Neural progenitor cell (in vitro differentiated cells): Measurements from ENCODE around the gene TGFBR3. TPM values are rescaled to one million over a fixed set of nuclear protein-coding genes. Genes with fewer than 3 reads are reported as not detected.
A peak's percentile ranks its signal among the peaks of the same experiment; 100 is the strongest.

Experiments
- DNase-seq: peaks from one replicate; pipeline ENCODE4 v3.0.0-alpha.2; 2016; ENCODE audit warnings: low spot score
- H2AFZ ChIP-seq: fragments of 200-600 bp; sonication (generic); replicated peaks from 2 replicates; pipeline ENCODE4 v1.6.1; 2016; ENCODE audit warnings: antibody characterized with exemption
- H3F3A ChIP-seq: fragments of 200-600 bp; sonication (generic); 2 replicates; pipeline ENCODE4 v1.6.1; 2016; ENCODE audit warnings: antibody characterized with exemption, low read depth
- H3K27ac ChIP-seq: fragments of 200-600 bp; sonication (generic); 2 replicates; pipeline ENCODE4 v1.5.1; 2016; ENCODE audit warnings: mild to moderate bottlenecking
- H3K27me3 ChIP-seq: fragments of 200-600 bp; sonication (generic); 2 replicates; pipeline ENCODE4 v1.6.1; 2016; ENCODE audit warnings: mild to moderate bottlenecking, moderate library complexity
- H3K36me3 ChIP-seq: fragments of 200-600 bp; sonication (generic); 2 replicates; pipeline ENCODE4 v1.5.1; 2016
- H3K4me1 ChIP-seq: fragments of 200-600 bp; sonication (generic); 2 replicates; pipeline ENCODE4 v1.6.1; 2016; ENCODE audit warnings: mixed run types
- H3K4me2 ChIP-seq: fragments of 200-600 bp; sonication (generic); 2 replicates; pipeline ENCODE4 v1.6.1; 2016
- H3K4me3 ChIP-seq: fragments of 200-600 bp; sonication (generic); 2 replicates; pipeline ENCODE4 v1.5.1; 2016
- H3K79me2 ChIP-seq: fragments of 200-600 bp; sonication (generic); 2 replicates; pipeline ENCODE4 v1.6.1; 2016; ENCODE audit warnings: low read depth
- H3K9ac ChIP-seq: fragments of 200-600 bp; sonication (generic); 2 replicates; pipeline ENCODE4 v1.6.1; 2016
- H3K9me3 ChIP-seq: fragments of 200-600 bp; sonication (generic); 2 replicates; pipeline ENCODE4 v1.5.1; 2016; ENCODE audit warnings: low read depth
- H4K20me1 ChIP-seq: fragments of 200-600 bp; sonication (generic); 2 replicates; pipeline ENCODE4 v1.6.1; 2016; ENCODE audit warnings: low read depth
- H3K27ac Mint-ChIP-seq: 3 replicates; pipeline ENCODE4 v1.8.0; 2021; ENCODE audit warnings: mixed read lengths
- H3K27me3 Mint-ChIP-seq: 2 replicates; pipeline ENCODE4 v1.8.0; 2022; ENCODE audit warnings: low read depth, mild to moderate bottlenecking, inconsistent platforms, moderate library complexity, mixed read lengths; ENCODE audit not compliant: insufficient read depth
- H3K36me3 Mint-ChIP-seq: 3 replicates; pipeline ENCODE4 v1.8.0; 2021; ENCODE audit warnings: mixed read lengths
- H3K4me1 Mint-ChIP-seq: 3 replicates; pipeline ENCODE4 v1.8.0; 2021; ENCODE audit warnings: mixed read lengths
- H3K4me3 Mint-ChIP-seq: 3 replicates; pipeline ENCODE4 v1.8.0; 2021; ENCODE audit warnings: mild to moderate bottlenecking, moderate library complexity, mixed read lengths
- H3K9me3 Mint-ChIP-seq: 3 replicates; pipeline ENCODE4 v1.8.0; 2020; ENCODE audit warnings: mixed read lengths
- EZH2 ChIP-seq: fragments of 200-600 bp; sonication (generic); IDR thresholded peaks from 2 replicates; pipeline ENCODE4 v1.6.1; 2017; ENCODE audit warnings: antibody characterized with exemption, mild to moderate bottlenecking, moderate library complexity
- EZH2phosphoT487 ChIP-seq: fragments of 200-600 bp; sonication (generic); IDR thresholded peaks from 2 replicates; pipeline ENCODE4 v1.6.1; 2017; ENCODE audit warnings: antibody characterized with exemption
- total RNA-seq: library from RNA; depleted of rRNA; stranded (reverse); fragments of >200 nt; gene quantifications from 2 replicates; pipeline ENCODE4 v1.2.3, GENCODE V29; 2015; ENCODE audit warnings: low replicate concordance
- TF ChIP-seq, protein P1 (sequence below): fragments of 200-600 bp; sonication (generic); IDR thresholded peaks from 2 replicates; pipeline ENCODE4 v1.5.1; 2017; ENCODE audit warnings: antibody characterized with exemption, mild to moderate bottlenecking

TGFBR3 gene
- total RNA-seq, 1 donor from 2014 or later: 11.8 TPM

DNA sequence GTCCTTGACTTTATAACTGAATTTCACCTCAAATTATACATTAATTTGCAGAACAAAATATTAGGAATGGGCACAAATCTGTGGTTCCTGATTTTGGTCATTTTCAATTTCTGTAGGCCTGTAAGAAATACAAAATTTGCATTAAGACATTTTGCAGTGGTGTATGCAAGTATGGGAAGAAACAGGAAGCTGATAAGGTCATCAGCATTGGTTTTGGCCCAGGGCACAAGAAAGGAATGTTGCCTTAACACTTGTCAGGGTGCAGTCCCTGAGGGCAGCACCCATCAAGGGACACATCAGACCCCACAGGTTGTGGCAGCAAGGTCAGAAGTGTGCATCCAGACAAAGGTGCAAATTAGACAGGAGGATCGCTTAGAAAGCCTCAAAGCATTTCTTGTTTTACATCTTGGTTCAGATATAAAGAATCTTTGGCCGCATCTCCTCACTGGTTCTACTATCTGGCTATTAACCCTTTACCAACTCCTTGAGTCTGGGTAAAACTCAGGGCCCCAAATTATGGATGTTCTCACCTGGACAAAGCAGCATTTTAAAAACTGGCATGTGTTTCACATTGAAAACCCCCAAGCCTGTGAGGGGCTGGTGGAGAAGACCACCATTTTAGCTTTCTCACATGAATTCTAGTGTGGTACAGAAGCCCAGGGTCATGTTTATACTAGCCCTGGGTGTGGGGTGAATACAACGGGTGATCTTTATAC, 202.9 kb downstream of the TGFBR3 start:
- Mint-ChIP-seq H3K9me3 (no peaks in the 10 kb centered on the region), H3K27me3 (peaks cover 6% of the 10 kb centered on the region), H3K4me3 (no peak overlapping the region), H3K27ac (peak overlapping the region; percentile 47), H3K36me3 (no peaks in the 10 kb centered on the region), H3K4me1 (peaks cover 43% of the 10 kb centered on the region)
- Histone ChIP-seq H3F3A (peaks cover 30% of the 10 kb centered on the region), H3K4me2 (no peak overlapping the region), H2AFZ (no peak overlapping the region), H3K4me1 (peaks cover 47% of the 10 kb centered on the region), H3K27ac (no peak overlapping the region), H3K79me2 (no peaks in the 10 kb centered on the region), H3K27me3 (no peaks in the 10 kb centered on the region), H3K4me3 (no peak overlapping the region), H4K20me1 (no peaks in the 10 kb centered on the region), H3K36me3 (no peaks in the 10 kb centered on the region), H3K9me3 (peaks cover 1% of the 10 kb centered on the region), H3K9ac (no peak overlapping the region)
- no peak for DNase-seq
- TF ChIP-seq, protein P1, sequence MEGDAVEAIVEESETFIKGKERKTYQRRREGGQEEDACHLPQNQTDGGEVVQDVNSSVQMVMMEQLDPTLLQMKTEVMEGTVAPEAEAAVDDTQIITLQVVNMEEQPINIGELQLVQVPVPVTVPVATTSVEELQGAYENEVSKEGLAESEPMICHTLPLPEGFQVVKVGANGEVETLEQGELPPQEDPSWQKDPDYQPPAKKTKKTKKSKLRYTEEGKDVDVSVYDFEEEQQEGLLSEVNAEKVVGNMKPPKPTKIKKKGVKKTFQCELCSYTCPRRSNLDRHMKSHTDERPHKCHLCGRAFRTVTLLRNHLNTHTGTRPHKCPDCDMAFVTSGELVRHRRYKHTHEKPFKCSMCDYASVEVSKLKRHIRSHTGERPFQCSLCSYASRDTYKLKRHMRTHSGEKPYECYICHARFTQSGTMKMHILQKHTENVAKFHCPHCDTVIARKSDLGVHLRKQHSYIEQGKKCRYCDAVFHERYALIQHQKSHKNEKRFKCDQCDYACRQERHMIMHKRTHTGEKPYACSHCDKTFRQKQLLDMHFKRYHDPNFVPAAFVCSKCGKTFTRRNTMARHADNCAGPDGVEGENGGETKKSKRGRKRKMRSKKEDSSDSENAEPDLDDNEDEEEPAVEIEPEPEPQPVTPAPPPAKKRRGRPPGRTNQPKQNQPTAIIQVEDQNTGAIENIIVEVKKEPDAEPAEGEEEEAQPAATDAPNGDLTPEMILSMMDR: no peak
- no peak for TF ChIP-seq EZH2
- TF ChIP-seq EZH2phosphoT487: no peak

DNA sequence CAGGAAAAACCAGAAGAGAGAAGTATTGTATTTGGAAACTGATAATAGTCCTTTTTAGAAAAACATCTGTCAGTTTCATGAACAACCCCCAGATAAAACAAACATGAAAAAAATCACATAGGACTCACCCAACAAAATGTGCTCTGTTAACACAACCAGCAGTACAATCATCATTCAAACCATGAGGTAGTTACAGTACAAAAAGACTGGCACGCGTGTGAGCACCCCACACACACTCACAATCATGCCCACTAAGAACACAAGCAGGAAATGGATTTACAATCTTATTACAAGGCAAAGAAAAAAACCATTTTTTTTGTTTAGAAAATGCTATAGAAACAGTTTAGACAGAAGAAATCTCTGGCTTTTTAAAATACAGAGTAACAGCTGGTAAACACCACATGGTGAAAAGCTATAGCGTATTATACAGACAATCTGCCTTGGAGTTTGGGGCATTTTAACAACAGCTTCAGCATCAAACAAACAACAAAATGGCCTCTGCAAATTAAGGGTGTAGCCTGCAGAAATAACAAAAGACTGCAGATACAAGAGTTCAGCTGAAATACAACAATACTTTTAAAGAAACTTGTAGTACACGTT, 205.3 kb downstream of the TGFBR3 start:
- Histone ChIP-seq H3F3A (peaks cover 30% of the 10 kb centered on the region), H2AFZ (no peak overlapping the region), H3K9ac (no peak overlapping the region), H4K20me1 (no peaks in the 10 kb centered on the region), H3K4me1 (peaks cover 36% of the 10 kb centered on the region), H3K27ac (no peak overlapping the region), H3K4me3 (no peak overlapping the region), H3K79me2 (no peaks in the 10 kb centered on the region), H3K27me3 (no peaks in the 10 kb centered on the region), H3K4me2 (no peak overlapping the region), H3K36me3 (no peaks in the 10 kb centered on the region), H3K9me3 (peaks cover 3% of the 10 kb centered on the region)
- no peak overlapping the region for H3K27ac Mint-ChIP-seq
- DNase-seq: no peak
- peaks cover 4% of the 10 kb centered on the region for H3K27me3 Mint-ChIP-seq
- no peak overlapping the region for H3K4me3 Mint-ChIP-seq
- H3K9me3 Mint-ChIP-seq: no peaks in the 10 kb centered on the region
- TF ChIP-seq EZH2phosphoT487: no peak
- H3K36me3 Mint-ChIP-seq: no peaks in the 10 kb centered on the region
- peaks cover 27% of the 10 kb centered on the region for H3K4me1 Mint-ChIP-seq

DNA sequence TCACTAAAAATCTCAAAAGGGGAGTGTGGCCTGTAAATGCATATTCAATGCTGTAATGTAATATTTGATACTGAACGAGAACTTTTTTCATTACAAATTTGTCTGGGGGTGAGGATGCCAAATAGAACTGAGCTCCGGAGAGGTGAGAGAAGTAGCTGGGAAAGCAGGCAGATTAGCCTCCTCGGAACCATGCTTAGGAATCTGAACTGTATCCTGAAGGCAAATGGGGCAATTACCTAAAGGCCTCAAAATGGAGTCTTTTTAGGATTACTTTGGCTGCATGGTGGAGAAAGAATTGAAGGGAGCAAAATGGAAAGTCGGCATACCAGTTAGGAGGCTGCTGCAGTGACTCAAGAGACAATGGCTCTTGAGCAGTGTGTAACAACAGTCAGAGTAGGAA, 206.5 kb downstream of the TGFBR3 start:
- Mint-ChIP-seq H3K9me3 (no peaks in the 10 kb centered on the region), H3K4me1 (peaks cover 16% of the 10 kb centered on the region), H3K36me3 (no peaks in the 10 kb centered on the region), H3K27me3 (peaks cover 4% of the 10 kb centered on the region), H3K4me3 (no peak overlapping the region), H3K27ac (no peak overlapping the region)
- no peak overlapping the region for H3K9ac ChIP-seq
- H2AFZ ChIP-seq: peak overlapping the region; percentile 57
- H3K79me2 ChIP-seq: no peaks in the 10 kb centered on the region
- no peak overlapping the region for H3K4me2 ChIP-seq
- no peak for TF ChIP-seq EZH2phosphoT487
- TF ChIP-seq EZH2: no peak
- TF ChIP-seq, protein P1: no peak
- no peak overlapping the region for H3K4me3 ChIP-seq
- H3K27me3 ChIP-seq: no peaks in the 10 kb centered on the region
- no peak overlapping the region for H3K27ac ChIP-seq
- H4K20me1 ChIP-seq: no peaks in the 10 kb centered on the region
- H3K9me3 ChIP-seq: peaks cover 3% of the 10 kb centered on the region
- H3F3A ChIP-seq: peaks cover 24% of the 10 kb centered on the region
- H3K36me3 ChIP-seq: no peaks in the 10 kb centered on the region
- DNase-seq: no peak
- peaks cover 29% of the 10 kb centered on the region for H3K4me1 ChIP-seq

DNA sequence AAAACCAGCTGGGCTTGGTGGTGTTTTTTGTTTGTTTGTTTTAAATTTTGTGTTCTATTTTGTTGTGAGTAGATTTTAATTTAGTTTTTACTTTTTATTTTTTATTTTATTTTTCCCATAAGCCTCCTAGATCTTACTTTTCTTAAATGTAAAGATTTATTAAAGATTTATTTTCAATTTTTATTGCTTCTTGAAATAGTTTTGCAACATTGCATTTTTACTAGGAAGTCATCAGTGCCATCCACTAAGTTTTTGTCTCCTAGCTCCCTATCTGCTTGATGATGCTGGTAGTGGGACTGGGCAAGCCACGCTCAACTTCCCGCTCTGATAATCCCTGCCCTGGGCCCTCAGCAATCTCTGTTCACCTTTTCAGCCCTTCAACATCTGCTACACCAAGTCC, 209.9 kb downstream of the TGFBR3 start:
- H3K4me3 ChIP-seq: no peak overlapping the region
- Mint-ChIP-seq H3K4me3 (no peak overlapping the region), H3K36me3 (no peaks in the 10 kb centered on the region), H3K27me3 (peaks cover 4% of the 10 kb centered on the region), H3K9me3 (no peaks in the 10 kb centered on the region), H3K4me1 (no peaks in the 10 kb centered on the region), H3K27ac (no peak overlapping the region)
- H3K36me3 ChIP-seq: no peaks in the 10 kb centered on the region
- TF ChIP-seq, protein P1: no peak
- TF ChIP-seq EZH2 (no peak), EZH2phosphoT487 (no peak)
- no peak for DNase-seq
- H3K79me2 ChIP-seq: no peaks in the 10 kb centered on the region
- H4K20me1 ChIP-seq: no peaks in the 10 kb centered on the region
- H3F3A ChIP-seq: peaks cover 9% of the 10 kb centered on the region
- H3K27me3 ChIP-seq: no peaks in the 10 kb centered on the region
- peaks cover 14% of the 10 kb centered on the region for H3K4me1 ChIP-seq
- H3K9ac ChIP-seq: no peak overlapping the region
- no peak overlapping the region for H3K27ac ChIP-seq
- H3K9me3 ChIP-seq: peaks cover 3% of the 10 kb centered on the region
- no peak overlapping the region for H3K4me2 ChIP-seq
- H2AFZ ChIP-seq: no peak overlapping the region
